ENCODE results near the gene GNLY.
"Not testable (repeated sequence)": the region's sequence is repeated elsewhere in the genome, so short reads cannot be mapped to it uniquely, and the experiment has no call there.

Gene GNLY

GRCh38 chr2:85653996-85654395 is 40.2 kb upstream of the GNLY start:
- Histone ChIP-seq H3K27me3 (no peaks in the 10 kb centered on the region), H3K27ac (no peak overlapping the region), H3K4me1 (no peaks in the 10 kb centered on the region), H3K9me3 (no peaks in the 10 kb centered on the region), H3K4me3 (no peak overlapping the region), H3K4me2 (no peak overlapping the region), H4K20me1 (peaks cover 1% of the 10 kb centered on the region; the same call in 1 of the 2 replicates), H3K9ac (no peak overlapping the region), H3K36me3 (peaks cover 90% of the 10 kb centered on the region)
- no peak for TF ChIP-seq Cebpa-rat (IDR thresholded peaks at IDR 0.05)

GRCh38 chr2:85655961-85656417 is 38.2 kb upstream of the GNLY start:
- Histone ChIP-seq H3K36me3 (peaks cover 80% of the 10 kb centered on the region), H4K20me1 (peaks cover 7% of the 10 kb centered on the region; the same call in 1 of the 2 replicates), H3K27me3 (no peaks in the 10 kb centered on the region), H3K9me3 (no peaks in the 10 kb centered on the region), H3K9ac (no peak overlapping the region), H3K27ac (no peak overlapping the region), H3K4me2 (no peak overlapping the region), H3K4me1 (no peaks in the 10 kb centered on the region), H3K4me3 (no peak overlapping the region)
- TF ChIP-seq Cebpa-rat (IDR thresholded peaks at IDR 0.05): no peak

GRCh38 chr2:85656468-85656867 is 37.7 kb upstream of the GNLY start:
- Histone ChIP-seq H3K9me3 (no peaks in the 10 kb centered on the region), H3K4me1 (no peaks in the 10 kb centered on the region), H4K20me1 (peaks cover 7% of the 10 kb centered on the region; the same call in 1 of the 2 replicates), H3K27ac (no peak overlapping the region), H3K9ac (no peak overlapping the region), H3K4me3 (no peak overlapping the region), H3K36me3 (peaks cover 75% of the 10 kb centered on the region), H3K4me2 (no peak overlapping the region), H3K27me3 (no peaks in the 10 kb centered on the region)
- TF ChIP-seq Cebpa-rat (IDR thresholded peaks at IDR 0.05): no peak

- not testable (repeated sequence) for H3K4me2 ChIP-seq, H3K27ac ChIP-seq, H4K20me1 ChIP-seq, H3K4me3 ChIP-seq, H3K9me3 ChIP-seq, H3K9ac ChIP-seq, H3K27me3 ChIP-seq, H3K4me1 ChIP-seq
- H3K36me3 ChIP-seq: peaks cover 66% of the 10 kb centered on the region
Observed at GRCh38 chr2:85657399-85657798, 36.8 kb upstream of the GNLY start.

GRCh38 chr2:85659324-85659981 is 34.7 kb upstream of the GNLY start:
- no peak overlapping the region for H3K4me2 ChIP-seq
- peaks cover 45% of the 10 kb centered on the region for H3K36me3 ChIP-seq
- no peaks in the 10 kb centered on the region for H3K27me3 ChIP-seq
- no peaks in the 10 kb centered on the region for H3K9me3 ChIP-seq
- no peak overlapping the region for H3K27ac ChIP-seq
- no peak for TF ChIP-seq Cebpa-rat (IDR thresholded peaks at IDR 0.05)
- no peaks in the 10 kb centered on the region for H3K4me1 ChIP-seq
- H3K4me3 ChIP-seq: no peak overlapping the region
- no peak overlapping the region for H3K9ac ChIP-seq
- peaks cover 7% of the 10 kb centered on the region; the same call in 1 of the 2 replicates for H4K20me1 ChIP-seq

- not testable (repeated sequence) for H3K27me3 ChIP-seq, H3K27ac ChIP-seq, H3K4me2 ChIP-seq, H3K9me3 ChIP-seq, H4K20me1 ChIP-seq, H3K4me1 ChIP-seq, H3K4me3 ChIP-seq, H3K9ac ChIP-seq
- H3K36me3 ChIP-seq: peaks cover 38% of the 10 kb centered on the region
Observed at GRCh38 chr2:85660301-85660700, 33.9 kb upstream of the GNLY start.

- TF ChIP-seq Cebpa-rat (IDR thresholded peaks at IDR 0.05): no peak
- Histone ChIP-seq H3K4me3 (no peak overlapping the region), H4K20me1 (peaks cover 7% of the 10 kb centered on the region; the same call in 1 of the 2 replicates)
Observed at GRCh38 chr2:85660725-85661124, 33.4 kb upstream of the GNLY start.

GRCh38 chr2:85661139-85661858 is 32.9 kb upstream of the GNLY start:
- Histone ChIP-seq H3K4me2 (no peak overlapping the region), H3K36me3 (peaks cover 28% of the 10 kb centered on the region), H4K20me1 (peaks cover 7% of the 10 kb centered on the region; the same call in 1 of the 2 replicates), H3K4me1 (no peaks in the 10 kb centered on the region), H3K27me3 (no peaks in the 10 kb centered on the region), H3K9ac (no peak overlapping the region), H3K9me3 (no peaks in the 10 kb centered on the region), H3K4me3 (no peak overlapping the region), H3K27ac (no peak overlapping the region)
- no peak for TF ChIP-seq Cebpa-rat (IDR thresholded peaks at IDR 0.05)

More at GRCh38 chr2:85660725-85661124, 33.4 kb upstream of the GNLY start:
- Histone ChIP-seq H3K36me3 (peaks cover 34% of the 10 kb centered on the region), H3K4me1 (no peaks in the 10 kb centered on the region), H3K4me2 (no peak overlapping the region), H3K9ac (no peak overlapping the region), H3K9me3 (no peaks in the 10 kb centered on the region), H3K27ac (no peak overlapping the region), H3K27me3 (no peaks in the 10 kb centered on the region)

GRCh38 chr2:85662899-85663593 is 31.1 kb upstream of the GNLY start:
- Histone ChIP-seq H3K36me3 (peaks cover 20% of the 10 kb centered on the region), H3K27me3 (no peaks in the 10 kb centered on the region), H3K27ac (no peak overlapping the region), H4K20me1 (peaks cover 7% of the 10 kb centered on the region; the same call in 1 of the 2 replicates), H3K4me1 (peaks cover 2% of the 10 kb centered on the region), H3K4me2 (no peak overlapping the region), H3K9ac (no peak overlapping the region), H3K9me3 (no peaks in the 10 kb centered on the region), H3K4me3 (no peak overlapping the region)
- TF ChIP-seq Cebpa-rat (IDR thresholded peaks at IDR 0.05): no peak
